IPS DF 19.7 (cell line): ENCODE results near the gene GNG12.
"Not testable (repeated sequence)": the region's sequence is repeated elsewhere in the genome, so short reads cannot be mapped to it uniquely, and the experiment has no call there.

Experiments used
- DNase-seq: peaks from one replicate; pipeline ENCODE4 v3.0.0-alpha.2; 2013; ENCODE audit warnings: low read depth, low spot score

Gene GNG12

GRCh38 chr1:67683316-67683715 lies 150.0 kb downstream of the GNG12 start:
- DNase-seq = no peak

- no peak for DNase-seq
Measured at GRCh38 chr1:67682659-67683197, 150.5 kb downstream of the GNG12 start.

DNA sequence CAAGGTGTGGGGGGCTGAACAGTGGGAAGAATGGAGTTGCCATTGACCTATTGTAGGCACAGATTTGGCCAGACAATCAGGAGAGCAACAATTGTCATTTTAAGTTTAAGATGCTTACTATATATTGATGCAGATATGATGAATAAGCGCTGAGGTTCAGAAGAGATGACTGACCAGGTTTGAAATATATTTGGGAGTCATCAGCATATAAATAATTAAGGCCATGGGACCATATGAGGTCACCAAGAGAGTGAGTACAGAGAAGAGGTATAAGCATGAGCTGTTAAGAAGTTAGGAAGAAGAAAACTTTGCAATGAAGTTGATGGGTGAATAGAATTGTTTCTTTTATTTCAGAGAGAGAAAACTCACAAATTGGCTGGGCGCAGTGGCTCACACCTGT lies 152.8 kb downstream of the GNG12 start:
- DNase-seq = no peak

DNA sequence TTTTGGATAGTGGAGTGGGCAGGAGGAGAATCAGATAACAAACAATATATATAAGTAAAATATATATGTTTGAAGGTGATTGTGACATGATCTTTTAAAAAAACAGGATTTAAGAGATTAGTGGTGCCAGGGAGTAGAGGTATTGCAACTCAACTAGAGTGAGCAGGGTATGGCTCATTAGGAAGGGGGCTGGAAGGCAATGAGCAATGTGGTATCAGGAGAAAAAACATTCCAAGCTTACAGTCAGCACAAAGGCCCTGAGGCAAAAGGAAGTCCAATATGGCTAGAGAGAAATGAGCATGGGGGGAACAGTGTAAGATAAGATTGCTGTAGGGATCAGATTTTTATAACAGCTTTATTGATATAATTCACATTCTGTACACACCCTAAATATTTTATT lies 153.6 kb downstream of the GNG12 start:
- no peak for DNase-seq

GRCh38 chr1:67677930-67678329 lies 155.3 kb downstream of the GNG12 start:
- no peak for DNase-seq

DNA sequence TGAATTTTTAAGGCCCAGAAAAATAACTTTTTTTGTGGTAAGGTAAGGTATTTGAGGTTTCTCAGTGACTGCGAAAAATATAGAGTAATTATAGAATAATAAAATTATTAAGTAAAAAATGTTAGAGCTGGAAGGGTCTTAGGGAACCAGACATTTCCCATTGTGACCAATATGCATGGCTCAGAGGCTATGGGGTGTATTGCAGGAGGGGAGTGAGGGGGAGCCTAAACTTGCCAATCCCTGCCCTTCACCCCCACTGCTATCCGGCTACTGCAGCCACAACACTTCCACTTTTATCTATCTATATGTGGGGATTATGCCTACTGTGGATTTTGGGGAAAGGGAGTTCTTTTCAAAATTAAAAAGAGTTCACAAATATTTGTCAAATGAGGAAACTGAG lies 155.9 kb downstream of the GNG12 start:
- DNase-seq = no peak

DNA sequence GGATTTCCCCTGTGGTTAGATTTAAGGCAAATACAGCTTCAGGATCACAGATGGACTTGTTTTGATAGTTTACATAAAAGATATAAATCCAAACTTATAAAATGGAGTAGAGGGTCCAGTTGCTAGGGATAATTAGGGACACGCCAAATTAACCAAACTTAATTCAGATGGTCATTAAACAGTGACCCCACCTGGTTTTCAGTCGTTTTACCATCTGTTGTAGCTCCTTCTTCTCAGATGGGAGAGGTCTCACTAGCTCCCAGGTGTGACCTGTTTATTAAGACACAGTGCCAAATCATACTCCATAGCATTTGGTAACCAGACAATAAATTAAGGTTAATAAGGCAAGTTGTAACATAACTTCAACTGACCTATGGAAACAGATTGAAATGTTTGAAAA lies 156.3 kb downstream of the GNG12 start:
- DNase-seq = no peak

DNA sequence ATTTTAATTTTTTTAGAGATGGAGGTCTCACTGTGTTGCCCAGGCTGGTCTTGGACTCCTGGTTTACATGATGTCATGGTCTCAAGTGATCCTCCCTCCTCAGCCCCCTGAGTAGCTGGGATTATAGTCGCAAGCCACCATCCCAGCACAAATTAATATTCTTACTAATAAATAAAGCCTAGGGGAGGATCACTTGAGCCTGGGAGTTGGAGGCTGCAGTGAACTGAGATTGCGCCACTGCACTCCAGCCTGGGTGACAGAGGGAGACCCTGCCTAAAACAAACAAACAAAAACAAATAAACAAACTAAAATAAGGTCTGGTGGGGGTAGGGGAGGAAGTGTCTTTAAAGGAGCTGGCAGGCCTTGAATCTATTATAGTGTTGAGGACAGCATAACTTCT lies 157.0 kb downstream of the GNG12 start:
- no peak for DNase-seq

GRCh38 chr1:67675800-67676199 lies 157.5 kb downstream of the GNG12 start:
- no peak for DNase-seq

GRCh38 chr1:67674260-67675011 lies 158.8 kb downstream of the GNG12 start:
- DNase-seq = no peak

DNA sequence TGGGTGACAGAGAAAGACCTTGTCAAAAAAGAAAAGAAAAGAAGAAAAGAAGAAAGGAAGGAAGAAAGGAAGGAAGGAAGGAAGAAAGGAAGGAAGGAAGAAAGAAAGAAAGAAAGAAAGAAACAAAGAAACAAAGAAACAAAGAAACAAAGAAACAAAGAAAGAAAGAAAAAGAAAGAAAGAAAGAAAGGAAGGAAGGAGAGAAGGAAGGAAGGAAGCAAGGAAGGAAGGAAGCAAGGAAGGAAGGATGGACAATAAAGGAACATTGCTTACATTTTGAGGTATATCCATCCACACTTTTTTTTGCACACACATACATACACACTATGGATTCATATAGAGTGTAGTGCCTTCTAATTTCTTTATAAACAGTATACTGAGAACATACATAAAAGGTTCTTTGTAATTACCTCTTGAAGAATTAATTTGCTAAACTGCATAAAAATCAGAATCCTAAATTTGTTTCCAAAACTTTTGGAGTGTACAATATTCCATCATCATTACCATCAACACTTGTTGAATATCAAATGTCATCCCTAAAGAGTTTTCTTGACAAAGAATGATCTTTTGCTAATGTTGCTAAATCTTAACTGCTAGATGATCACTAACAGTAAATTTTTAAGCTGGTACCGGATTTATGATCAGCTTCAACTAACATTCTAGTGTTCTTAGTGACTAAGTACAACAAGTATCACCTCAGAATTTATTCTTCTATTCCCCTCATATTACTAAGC lies 159.6 kb downstream of the GNG12 start:
- DNase-seq = no peak

GRCh38 chr1:67672260-67672803 lies 160.9 kb downstream of the GNG12 start:
- DNase-seq = no peak

DNA sequence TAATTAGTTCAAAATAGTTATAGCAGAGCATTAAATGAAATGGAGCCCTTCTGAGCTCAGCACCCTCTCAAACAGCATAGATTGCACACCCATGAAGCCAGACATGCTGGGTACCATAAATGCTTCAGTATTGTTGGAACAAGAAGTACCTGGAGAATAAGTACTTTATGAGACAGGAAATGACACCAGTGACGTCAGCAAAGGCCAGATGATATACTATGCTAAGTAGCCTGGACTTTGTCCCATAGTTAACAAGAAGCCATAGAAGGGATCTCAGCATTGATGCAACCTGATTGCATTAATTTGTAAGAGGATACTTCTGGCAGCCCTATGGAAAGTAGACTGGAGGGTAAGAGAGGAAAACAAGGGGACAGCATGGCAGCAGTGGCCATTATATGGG lies 164.6 kb downstream of the GNG12 start:
- no peak for DNase-seq

DNA sequence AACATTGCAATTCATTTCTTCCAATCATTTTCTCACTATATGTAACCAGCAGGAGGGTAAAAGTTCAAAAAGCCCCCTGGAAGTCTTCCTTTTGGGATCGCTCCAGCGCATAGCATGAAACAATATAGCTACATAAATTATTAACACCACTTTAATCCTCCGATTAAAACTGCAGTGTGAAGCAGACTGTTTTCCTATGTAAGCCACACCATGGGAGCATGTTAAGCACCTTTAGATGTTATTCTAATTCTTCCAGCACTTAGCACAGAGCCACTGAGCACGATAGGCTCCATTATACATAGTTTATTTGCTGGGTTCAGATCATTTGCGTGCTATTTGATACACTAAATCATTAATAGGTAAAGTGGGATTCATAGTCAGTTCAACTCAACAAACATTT lies 166.6 kb downstream of the GNG12 start:
- DNase-seq = no peak

DNA sequence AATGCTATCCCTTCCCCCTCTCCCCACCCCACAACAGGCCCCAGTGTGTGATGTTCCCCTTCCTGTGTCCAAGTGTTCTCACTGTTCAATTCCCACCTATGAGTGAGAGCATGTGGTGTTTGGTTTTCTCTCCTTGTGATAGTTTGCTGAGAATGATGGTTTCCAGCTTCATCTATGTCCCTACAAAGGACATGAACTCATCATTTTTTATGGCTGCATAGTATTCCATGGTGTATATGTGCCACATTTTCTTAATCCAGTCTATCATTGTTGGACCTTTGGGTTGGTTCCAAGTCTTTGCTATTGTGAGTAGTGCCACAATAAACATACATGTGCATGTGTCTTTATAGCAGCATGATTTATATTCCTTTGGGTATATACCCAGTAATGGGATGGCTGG lies 168.0 kb downstream of the GNG12 start:
- not testable (repeated sequence) for DNase-seq

DNA sequence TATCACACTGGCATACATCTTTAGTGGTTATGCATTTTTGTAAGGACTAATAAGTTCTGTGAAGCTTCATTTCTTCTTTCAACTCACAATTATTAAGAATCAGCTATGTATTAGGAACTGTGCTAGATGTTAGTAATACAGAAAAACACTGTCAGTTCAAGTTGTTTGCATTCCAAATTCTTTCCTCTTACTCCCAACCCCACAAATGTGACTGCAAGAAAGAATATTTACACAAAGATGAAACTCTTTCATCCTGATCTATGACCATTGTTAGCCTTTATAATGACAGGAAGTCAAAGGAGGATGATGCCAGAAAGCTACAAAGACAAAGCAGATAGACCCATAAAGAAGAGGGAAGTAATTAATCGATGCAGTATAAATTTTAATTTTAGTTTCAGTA lies 169.2 kb downstream of the GNG12 start:
- DNase-seq = no peak

- DNase-seq = no peak
Measured at GRCh38 chr1:67662884-67663283, 170.4 kb downstream of the GNG12 start.

DNA sequence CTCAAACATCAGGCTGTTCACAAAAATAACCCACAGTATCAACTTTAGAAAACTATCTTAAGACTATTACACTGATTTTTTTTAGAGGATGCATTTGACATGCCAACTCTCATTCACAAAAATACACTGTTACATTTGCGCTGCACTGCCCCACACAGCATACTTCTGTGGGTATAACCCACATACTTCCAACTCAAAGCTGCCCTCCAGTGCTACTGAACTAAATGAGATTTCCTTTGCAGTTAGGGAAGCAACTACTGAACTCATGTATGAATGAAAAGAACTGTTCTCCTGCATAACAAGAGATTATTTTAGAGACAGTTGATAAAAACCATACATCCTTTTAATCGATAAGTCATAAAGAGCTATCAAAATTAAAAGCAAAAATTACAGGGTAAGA lies 174.0 kb downstream of the GNG12 start:
- DNase-seq = no peak

DNA sequence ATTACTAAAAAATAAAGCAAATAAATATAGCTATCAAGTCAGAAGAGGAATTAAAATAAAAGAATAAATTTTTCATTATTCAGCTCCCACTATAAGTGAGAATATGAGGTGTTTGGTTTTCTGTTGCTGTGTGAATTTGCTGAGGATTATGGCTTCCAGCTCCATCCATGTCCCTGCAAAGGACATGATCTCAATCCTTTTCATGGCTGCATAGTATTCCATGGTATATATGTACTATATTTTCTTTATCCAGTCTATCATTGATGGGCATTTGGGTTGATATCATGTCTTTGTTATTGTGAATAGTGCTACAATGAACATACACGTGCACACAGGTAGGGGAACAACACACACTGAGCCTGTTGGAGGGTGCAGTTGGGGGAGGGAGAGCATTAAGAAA lies 176.1 kb downstream of the GNG12 start:
- DNase-seq = not testable (repeated sequence)

DNA sequence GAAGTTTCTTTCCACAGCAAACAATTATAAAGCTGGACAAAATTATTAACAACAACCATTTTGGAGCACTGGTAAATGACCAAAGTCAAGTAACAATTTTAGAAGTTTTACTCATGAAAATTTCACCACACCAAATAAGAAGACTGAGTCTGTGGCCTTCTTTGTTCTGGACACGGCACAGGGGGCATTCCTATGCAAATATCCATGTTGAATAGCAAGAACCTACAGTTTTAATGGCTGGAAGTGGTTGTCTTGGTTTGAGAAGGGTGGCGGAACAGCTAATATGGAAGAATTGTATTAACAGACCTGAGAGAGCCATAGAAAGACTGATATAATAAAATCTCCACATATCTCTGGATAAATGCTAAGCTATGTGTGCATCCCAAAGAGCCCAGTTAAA lies 177.7 kb downstream of the GNG12 start:
- no peak for DNase-seq

DNA sequence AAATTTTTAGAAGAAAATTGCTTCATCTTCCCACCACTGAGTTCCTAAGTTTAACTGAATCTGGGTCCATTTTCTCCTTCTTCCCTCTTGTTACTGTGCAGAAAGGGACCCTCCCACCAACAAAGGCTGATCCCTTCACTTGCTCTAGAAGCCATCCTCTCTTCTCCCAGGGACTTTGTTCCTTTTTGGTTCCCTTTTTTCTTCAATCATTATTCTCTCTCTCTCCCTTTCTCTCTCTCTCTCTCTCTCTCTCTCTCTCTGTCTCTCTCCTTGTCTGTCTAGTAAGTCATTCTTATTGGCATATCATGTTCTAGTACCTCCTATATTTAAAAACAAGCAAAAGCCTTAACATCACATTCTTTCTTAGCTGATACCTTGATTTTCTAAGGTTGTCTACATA lies 180.0 kb downstream of the GNG12 start:
- DNase-seq = no peak

- no peak for DNase-seq
Measured at GRCh38 chr1:67652800-67653199, 180.5 kb downstream of the GNG12 start.
